ENCODE data around the gene LIFR.

- TF ChIP-seq EZH2 (IDR thresholded peaks at IDR 0.05; ENCODE audit: borderline replicate concordance, low read depth, low read length, poor library complexity, severe bottlenecking) (no peak), CTCF (conservative IDR thresholded peaks at IDR 0.05; ENCODE audit: low read depth, low read length) (no peak)
These were observed 20.7 kb upstream of the LIFR start for GRCh38 chr5:38576961-38577684.

Measured in A673 (cell line).